K562 (cell line): ENCODE data around the gene TNFAIP8L1. TPM values are rescaled to one million over a fixed set of nuclear protein-coding genes. Genes with fewer than 3 reads are reported as not detected.

Experiments used
- ATAC-seq: fragments of 200-7000 bp; cut with Tn5 transposase; 3 replicates; pipeline ENCODE4 v1.9.1; 2020; ENCODE audit warnings: moderate library complexity
- BruUV-seq: library from RNA; stranded (reverse); fragments of 400-500 nt; replicated peaks from 2 replicates; lab custom pipeline; 2021; lab: Mats Ljungman, UMichigan
- CTCF ChIA-PET: fragments of 300-600 bp; formaldehyde crosslinking; extraction: SDS; loops from one replicate; lab custom pipeline; 2021; ENCODE audit warnings: low intra/inter-chr PET ratio; lab: Yijun Ruan, JAX
- POLR2A ChIA-PET: fragments of 300-600, 350-650 bp; sonication (Branson Sonifier 250); formaldehyde crosslinking; extraction: SDS; loops from one replicate; lab custom pipeline; 2021; ENCODE audit warnings: antibody characterized with exemption, inconsistent platforms; lab: Yijun Ruan, JAX
- DNase-seq, 4 experiments: peaks; one replicate each; pipeline versions ENCODE4 v3.0.0 to v3.0.0-alpha.2; 2011 to 2018; ENCODE audit warnings: low spot score in 3 of 4, mixed read lengths in 3 of 4; ENCODE audit errors: extremely low read depth in 1 of 4
- FAIRE-seq: peaks from 2 replicates; lab custom pipeline; 2011; peaks lifted over from hg19 to GRCh38; lab: Jason Lieb, UNC
- H2AFZ ChIP-seq: 2 replicates; pipeline ENCODE4 v1.6.0; 2011; ENCODE audit warnings: low read depth, low read length, control low read depth, inconsistent platforms
- H3K27ac ChIP-seq: fragments of 200-600 bp; 3 replicates; pipeline ENCODE4 v1.8.0; 2011; ENCODE audit warnings: low read depth, mild to moderate bottlenecking, control low read depth, inconsistent platforms, low read length, moderate library complexity, mixed read lengths; ENCODE audit errors: extremely low read depth
- H3K27me3 ChIP-seq, 2 experiments: fragments of 300-600 bp in 1 of 2; 2 replicates in 1 of 2; 3 replicates in 1 of 2; pipeline versions ENCODE4 v1.6.0 to v1.8.0; 2011; ENCODE audit warnings: inconsistent platforms in 2 of 2, low read length in 2 of 2, mild to moderate bottlenecking in 1 of 2, mixed read lengths in 1 of 2, moderate library complexity in 1 of 2; ENCODE audit not compliant: control insufficient read depth in 2 of 2, insufficient read depth in 2 of 2
- H3K36me3 ChIP-seq: fragments of 300-600 bp; 3 replicates; pipeline ENCODE4 v1.8.0; 2011; ENCODE audit warnings: mild to moderate bottlenecking, low read length, inconsistent platforms; ENCODE audit not compliant: control insufficient read depth, insufficient read depth
- H3K4me1 ChIP-seq, 2 experiments: fragments of 200-600 bp in 1 of 2; replicated peaks in 1 of 2; 2 replicates in 1 of 2; 3 replicates in 1 of 2; pipeline versions ENCODE4 v1.5.1 to v1.8.0; 2011; ENCODE audit warnings: inconsistent platforms in 2 of 2, low read length in 2 of 2, mild to moderate bottlenecking in 1 of 2, mixed read lengths in 1 of 2, moderate library complexity in 1 of 2; ENCODE audit not compliant: control insufficient read depth in 2 of 2, insufficient read depth in 2 of 2
- H3K4me2 ChIP-seq: 2 replicates; pipeline ENCODE4 v1.6.1; 2011; ENCODE audit warnings: low read length, control low read depth, inconsistent platforms, mixed read lengths; ENCODE audit not compliant: insufficient read depth
- H3K4me3 ChIP-seq: fragments of 200-600 bp; sonication (generic), shearing (Covaris generic); 2 replicates; pipeline ENCODE4 v1.5.1; 2016; ENCODE audit warnings: control low read depth, inconsistent platforms
- H3K79me2 ChIP-seq: fragments of 200-600 bp; 3 replicates; pipeline ENCODE4 v1.8.0; 2011; ENCODE audit warnings: low read length, inconsistent platforms; ENCODE audit not compliant: control insufficient read depth, insufficient read depth
- H3K9ac ChIP-seq, 2 experiments: 2 replicates each; pipeline versions ENCODE4 v1.6.0 to v1.6.1; 2011; ENCODE audit warnings: low read depth in 2 of 2, low read length in 2 of 2, control low read depth in 1 of 2, inconsistent platforms in 1 of 2, mild to moderate bottlenecking in 1 of 2, mixed read lengths in 1 of 2; ENCODE audit not compliant: insufficient read depth in 1 of 2
- H3K9me1 ChIP-seq: one replicate; pipeline ENCODE4 v1.6.0; 2011; ENCODE audit warnings: inconsistent platforms, mild to moderate bottlenecking, low read length, moderate library complexity; ENCODE audit not compliant: control insufficient read depth, insufficient read depth
- H3K9me3 ChIP-seq: replicated peaks from 2 replicates; pipeline ENCODE4 v1.5.1; 2011; ENCODE audit warnings: low read depth, low read length, inconsistent platforms; ENCODE audit not compliant: control insufficient read depth, insufficient read depth
- H4K20me1 ChIP-seq: replicated peaks from 2 replicates; pipeline ENCODE4 v1.6.1; 2011; ENCODE audit warnings: low read length, inconsistent platforms, mixed read lengths; ENCODE audit not compliant: control insufficient read depth, insufficient read depth
- KLF10 ChIP-seq: fragments of 250-450 bp; sonication (Bioruptor Pico); IDR thresholded peaks from 2 replicates; pipeline ENCODE4 v1.6.1; 2021; ENCODE audit warnings: matching md5 sums
- MAZ ChIP-seq, 2 experiments: fragments of 450-650 bp in 1 of 2; sonication (generic) in 1 of 2; formaldehyde crosslinking; IDR thresholded peaks in 1 of 2; conservative IDR thresholded peaks in 1 of 2; 2 replicates each; pipeline versions ENCODE4 v1.4.0 to v1.5.0; 2020; ENCODE audit warnings: mild to moderate bottlenecking in 1 of 2, missing genetic modification reagents in 1 of 2
- RNF219 ChIP-seq: fragments of 250-450 bp; sonication (Bioruptor Pico); IDR thresholded peaks from 2 replicates; pipeline ENCODE4 v1.5.0; 2022; ENCODE audit warnings: mild to moderate bottlenecking
- SPI1 ChIP-seq: IDR thresholded peaks from 2 replicates; pipeline ENCODE4 v1.6.1; 2011; ENCODE audit warnings: low read depth, low read length, control low read depth, borderline replicate concordance
- VEZF1 ChIP-seq: fragments of 200-800 bp; sonication (Bioruptor generic); IDR thresholded peaks from 2 replicates; pipeline ENCODE4 v1.6.1; 2017; ENCODE audit warnings: missing genetic modification characterization, missing compliant biosample characterization
- ZKSCAN1 ChIP-seq: fragments of 150-350 bp; IDR thresholded peaks from 2 replicates; pipeline ENCODE4 v1.6.1; 2016; ENCODE audit warnings: low read depth, low read length
- ZNF384 ChIP-seq: IDR thresholded peaks from 2 replicates; pipeline ENCODE4 v1.6.1; 2012; ENCODE audit warnings: low read depth, low read length, improper control_type of control experiment
- WGBS: fragments of 100-300 bp; shearing (Covaris generic); methylation state at CpG from one replicate; pipeline ENCODE4 v1.1.6; 2016; ENCODE audit warnings: low coverage, mixed read lengths; ENCODE audit not compliant: insufficient coverage; ENCODE audit errors: missing lambda C conversion rate; 5-methylcytosine and 5-hydroxymethylcytosine counted together
- in situ Hi-C: fragments of 300-500 bp; cut with MboI; formaldehyde crosslinking; loops from 4 replicates; pipeline ENCODE4 v1.15.0; 2018; ENCODE audit warnings: inconsistent platforms, mixed read lengths
- intact Hi-C: fragments of 100-400 bp; cut with micrococcal nuclease; formaldehyde crosslinking; loops from 2 replicates; pipeline ENCODE4 v1.14.2; 2022
- polyA plus RNA-seq, 8 experiments: library from polyadenylated mRNA; depleted of rRNA in 4 of 8; stranded (reverse) in 5 of 8; unstranded in 3 of 8; fragments of >200 nt; fragmentation: Nextera tagmentation in 2 of 8; fragmentation: Illumina TruSeq in 1 of 8; extraction: Ambion mirVana in 2 of 8; extraction: Trizol in 1 of 8; gene quantifications; 2 replicates each; pipeline versions ENCODE4 v1.2.1 to v1.2.3, GENCODE V29; 2011 to 2014; ENCODE audit warnings: inconsistent platforms in 1 of 8, missing spikeins in 1 of 8
- total RNA-seq, 7 experiments: library from RNA; depleted of rRNA in 6 of 7; stranded (reverse); fragments of >200 nt in 6 of 7; fragmentation: Illumina TruSeq in 2 of 7; extraction: Trizol in 2 of 7; gene quantifications; 2 replicates each; pipeline versions ENCODE4 v1.2.1 to v1.2.3, GENCODE V29; 2011 to 2021; ENCODE audit warnings: low replicate concordance in 1 of 7

The TNFAIP8L1 gene
- total and polyA plus RNA-seq, 9 of the 15 experiments (the other 6 are each of a cell fraction or from before 2014, with no cell fraction given) = 0.69 to 9.3 (median 4.9) TPM

GRCh38 chr19:4609878-4610511 lies 29.3 kb upstream of the TNFAIP8L1 start:
- Histone ChIP-seq H3K9me1 (no peaks in the 10 kb centered on the region), H3K36me3 (no peaks in the 10 kb centered on the region), H3K4me2 (peak overlapping the region; percentile 46), H4K20me1 (no peaks in the 10 kb centered on the region), H3K9ac (peak overlapping the region in 1 of 2 experiments; percentile 54; a peak in 2 of 4 replicates), H3K27ac (no peak overlapping the region), H2AFZ (peak overlapping the region; percentile 76), H3K9me3 (no peaks in the 10 kb centered on the region), H3K4me3 (0 out of 2 replicates have a peak overlapping the region, but pooled peaks have one; percentile 17), H3K27me3 (peaks cover 0 to 3% of the 10 kb centered on the region in 2 experiments; a peak in 2 of 5 replicates), H3K79me2 (no peaks in the 10 kb centered on the region), H3K4me1 (peaks cover 5 to 12% of the 10 kb centered on the region in 2 experiments; a peak in 3 of 5 replicates)
- CTCF ChIA-PET = no interaction called here
- ATAC-seq (peak; percentile 71), DNase-seq (peak in 1 of 4 experiments; percentile 31), FAIRE-seq (no peak)
- TF ChIP-seq SPI1 = peak; percentile 91
- TF ChIP-seq ZKSCAN1 = peak; percentile 20; the same call in 1 of the 2 replicates
- TF ChIP-seq MAZ (CRISPR knock-in tag; conservative IDR thresholded peaks at IDR 0.05 in 1 of 2, IDR thresholded peaks at IDR 0.05 in 1 of 2) = 0 out of 4 replicates have a peak, but pooled peaks of 1 of the 2 experiments have one; percentile 23
- no peak for TF ChIP-seq KLF10
- peak; percentile 70 for TF ChIP-seq ZNF384
- no peak for TF ChIP-seq RNF219
- peak; percentile 31; the same call in 1 of the 2 replicates for TF ChIP-seq VEZF1 (CRISPR knock-in tag)
- intact Hi-C loops (no loop called here), in situ Hi-C loops (no loop called here)
- no TSS peak for BruUV-seq
- 3% methylated on average over 6 of the region's 15 CpGs for WGBS
- POLR2A ChIA-PET = interaction anchor here (0.6 to 1.9 kb wide), 3 partner anchors 10 to 52 kb away, joined by 3 to 6 read pairs (median 3); no protein-coding TSS in a partner anchor
